Muscle of leg (tissue), 11 donors: ENCODE data around the gene PRPF8. TPM values are rescaled to one million over a fixed set of nuclear protein-coding genes. Genes with fewer than 3 reads are reported as not detected.
"Not testable (repeated sequence)": the region's sequence is repeated elsewhere in the genome, so short reads cannot be mapped to it uniquely, and the experiment has no call there.

Source experiments
- DNase-seq: peaks from one replicate; pipeline ENCODE4 v3.0.0; 2013
- H3K27ac ChIP-seq: one replicate; pipeline ENCODE4 v1.5.1; 2013; ENCODE audit warnings: mild to moderate bottlenecking, low read length, control low read depth
- H3K27me3 ChIP-seq: one replicate; pipeline ENCODE4 v1.6.1; 2013; ENCODE audit warnings: low read length; ENCODE audit not compliant: control insufficient read depth, insufficient read depth
- H3K36me3 ChIP-seq: one replicate; pipeline ENCODE4 v1.6.1; 2013; ENCODE audit warnings: low read length; ENCODE audit not compliant: control insufficient read depth, insufficient read depth
- H3K4me1 ChIP-seq: one replicate; pipeline ENCODE4 v1.6.1; 2013; ENCODE audit warnings: low read length; ENCODE audit not compliant: control insufficient read depth, insufficient read depth
- H3K4me3 ChIP-seq: one replicate; pipeline ENCODE4 v1.5.1; 2013; ENCODE audit warnings: low read length, control low read depth
- H3K9me3 ChIP-seq: replicated peaks from 2 replicates; pipeline ENCODE4 v1.6.1; 2013; ENCODE audit warnings: low read depth, low read length; ENCODE audit not compliant: control insufficient read depth
- WGBS: methylation state at CpG from one replicate; pipeline ENCODE4 v1.1.5; 2013; ENCODE audit warnings: missing lambda C conversion rate; ENCODE audit not compliant: insufficient coverage; 5-methylcytosine and 5-hydroxymethylcytosine counted together
- polyA plus RNA-seq, 8 donors: library from polyadenylated mRNA; unstranded; fragments of 120-200 nt; gene quantifications; one replicate each; pipeline versions ENCODE4 v1.2.1 to v1.2.3, GENCODE V29; 2013; ENCODE audit warnings: inconsistent platforms in 1 of 8, low replicate concordance in 1 of 8; ENCODE audit not compliant: insufficient read length in 8 of 8, insufficient read depth in 1 of 8
- total RNA-seq: library from RNA; stranded (reverse); fragments of 120-200 nt; gene quantifications from one replicate; pipeline ENCODE4 v1.2.4, GENCODE V29; 2013

PRPF8 gene
- total and polyA plus RNA-seq, 9 donors, result 99.0 to 237 (median 210) TPM

DNA sequence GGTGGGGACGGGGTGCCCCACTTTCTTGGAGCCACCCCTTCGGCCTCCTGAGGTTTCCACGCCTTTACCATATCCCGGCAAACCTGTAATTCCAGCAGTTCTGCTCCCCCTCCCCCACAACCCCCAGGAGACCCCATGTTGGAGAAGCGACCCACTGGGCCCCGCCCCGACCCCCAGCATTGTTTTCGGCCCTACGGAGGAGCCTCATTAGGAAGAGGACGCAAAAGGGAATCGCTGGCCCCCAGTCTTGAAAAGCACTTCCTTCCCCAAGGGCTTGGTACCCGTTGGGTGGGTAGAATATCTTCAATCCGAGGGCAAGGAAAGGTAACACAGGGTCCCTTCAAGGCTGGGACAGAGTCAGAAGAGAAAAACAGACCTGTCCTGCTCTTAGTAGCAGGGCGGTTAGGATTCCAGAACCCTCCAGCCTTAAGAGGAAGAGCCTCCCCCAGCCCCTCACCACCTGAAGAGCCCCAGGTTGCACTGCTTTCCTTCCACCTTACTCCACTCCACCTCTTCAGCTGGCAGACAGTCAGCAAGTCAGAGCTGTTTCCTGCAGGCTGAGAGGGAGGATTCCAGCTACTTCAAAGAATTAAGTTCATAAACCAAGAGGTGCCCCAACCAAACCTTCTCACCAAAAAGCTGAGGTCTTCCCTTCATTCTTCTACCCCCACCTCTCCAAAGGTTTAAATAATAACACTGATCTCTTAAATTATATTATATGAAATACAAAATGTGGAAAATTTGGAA, 26.3 kb upstream of the PRPF8 start:
- peaks cover 48% of the 10 kb centered on the region for H3K4me1 ChIP-seq
- H3K9me3 ChIP-seq, result no peaks in the 10 kb centered on the region
- no peak for DNase-seq
- peak overlapping the region; percentile 50 for H3K4me3 ChIP-seq
- H3K36me3 ChIP-seq, result peaks cover 35% of the 10 kb centered on the region
- H3K27ac ChIP-seq, result peak overlapping the region; percentile 45
- no peaks in the 10 kb centered on the region for H3K27me3 ChIP-seq
- WGBS, result 29% methylated on average over 5 of the region's 14 CpGs

DNA sequence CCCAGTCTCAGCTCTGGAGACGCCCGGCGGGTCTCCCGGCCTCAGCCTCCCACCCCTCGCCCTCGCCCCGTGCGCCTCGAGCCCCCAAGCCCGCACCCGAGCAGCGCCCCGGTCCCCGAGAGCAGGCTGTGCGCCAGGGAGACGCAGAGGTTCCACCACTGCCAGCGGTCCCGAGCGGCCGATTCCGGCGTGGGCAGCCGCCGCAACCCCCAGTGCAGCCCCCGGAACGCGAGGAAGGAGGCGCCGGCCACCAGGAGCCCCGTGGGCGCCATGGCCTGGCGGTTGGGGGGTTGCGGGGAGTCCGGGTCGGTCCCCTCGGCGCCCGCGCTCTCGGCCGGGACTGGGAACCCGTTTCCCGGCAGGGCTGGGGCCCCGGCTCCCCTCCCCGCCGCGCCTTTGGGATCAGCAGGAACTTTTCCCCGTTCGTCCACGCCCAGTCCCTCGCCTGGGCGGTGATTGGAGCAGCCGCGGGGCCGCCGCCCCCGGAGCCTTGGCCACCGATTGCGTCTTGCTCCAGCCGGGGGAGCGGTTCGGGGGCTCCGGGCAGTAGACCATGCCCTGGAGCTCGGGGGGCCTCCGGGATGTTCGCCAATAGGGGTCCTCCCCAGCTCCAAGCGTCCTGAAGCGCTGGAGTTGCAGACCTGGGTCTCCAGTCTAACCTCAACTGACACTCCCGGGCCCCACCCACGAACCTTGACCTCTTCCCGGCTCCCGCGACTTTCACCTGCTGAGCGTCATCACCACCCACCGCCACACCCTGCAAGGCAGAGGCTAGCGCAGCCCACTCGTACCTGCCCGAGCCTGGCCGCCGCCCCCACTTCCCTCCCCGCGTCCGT, 25.5 kb upstream of the PRPF8 start, which contains the start of gene TLCD2:
Gene TLCD2 (minus strand): TSS at position 407 of the 836 bp plus-strand sequence. CDS start 135 bp downstream, at position 272.
- peak within 1 kb of the TSS; percentile 50 for H3K4me3 ChIP-seq
- H3K27me3 ChIP-seq, result no peaks in the 10 kb centered on the region
- WGBS, result under 1% methylated on average over 83 of the region's 83 CpGs
- no peaks in the 10 kb centered on the region for H3K9me3 ChIP-seq
- H3K36me3 ChIP-seq, result peaks cover 35% of the 10 kb centered on the region
- peaks cover 46% of the 10 kb centered on the region for H3K4me1 ChIP-seq
- peak within 1 kb of the TSS; percentile 45 for H3K27ac ChIP-seq
- peak; percentile 81 for DNase-seq

DNA sequence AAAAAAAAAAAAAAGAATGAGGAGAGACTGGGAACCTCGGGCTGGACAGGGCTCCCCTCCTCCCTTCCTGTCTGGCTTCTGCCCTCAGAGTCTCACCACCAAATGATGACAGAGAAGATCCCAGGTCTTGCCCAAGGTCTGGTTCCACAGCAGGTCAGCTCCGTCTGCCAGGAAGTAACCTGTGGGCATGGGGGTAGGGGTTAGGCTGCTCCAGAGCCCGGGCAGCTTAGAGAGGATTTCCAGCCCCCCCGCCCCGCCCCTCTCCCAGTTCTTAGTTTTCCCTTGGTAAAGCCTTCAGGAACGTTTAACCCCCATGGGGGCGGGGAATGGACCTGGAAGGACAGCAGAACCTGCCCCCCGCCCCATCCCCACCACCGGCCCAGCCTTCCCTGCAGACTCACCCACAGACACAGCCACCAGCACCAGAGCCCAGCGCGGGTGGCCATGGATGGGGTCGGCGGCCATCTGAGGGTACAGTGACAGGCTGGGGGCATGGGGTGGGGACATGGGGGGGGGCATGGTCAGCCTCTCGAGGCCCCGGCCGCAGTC, 24.8 kb upstream of the PRPF8 start:
- Histone ChIP-seq H3K36me3 (peaks cover 35% of the 10 kb centered on the region), H3K27ac (no peak overlapping the region), H3K4me3 (peak overlapping the region; percentile 50), H3K9me3 (no peaks in the 10 kb centered on the region), H3K27me3 (no peaks in the 10 kb centered on the region), H3K4me1 (peaks cover 39% of the 10 kb centered on the region)
- DNase-seq, result no peak
- WGBS, result 0% methylated on average over 1 of the region's 16 CpGs

DNA sequence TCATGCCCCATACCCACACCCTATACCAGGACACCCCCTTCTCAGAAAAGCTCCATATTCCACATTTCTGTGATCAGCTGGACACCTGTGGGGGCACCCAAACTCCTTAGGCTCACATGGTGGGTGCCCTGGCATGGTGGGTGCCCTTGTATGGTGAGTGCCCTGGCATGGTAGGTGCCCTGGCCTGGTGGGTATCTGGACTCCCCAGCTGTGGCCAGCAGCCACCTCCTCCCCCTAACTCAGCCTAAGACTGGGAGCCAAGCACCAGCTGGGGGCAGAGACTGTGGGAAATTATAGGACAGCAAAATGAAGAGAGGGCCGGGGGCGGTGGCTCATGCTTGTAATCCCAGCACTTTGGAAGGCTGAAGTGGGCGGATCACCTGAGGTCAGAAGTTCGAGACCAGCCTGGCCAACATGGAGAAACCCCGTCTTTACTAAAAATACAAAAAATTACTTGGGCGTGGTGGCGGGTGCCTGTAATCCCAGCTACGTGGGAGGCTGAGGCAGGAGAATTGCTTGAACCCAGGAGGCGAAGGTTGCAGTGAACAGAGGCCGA, 24.2 kb upstream of the PRPF8 start:
- H3K9me3 ChIP-seq, DNase-seq, H3K27ac ChIP-seq, H3K4me3 ChIP-seq, H3K27me3 ChIP-seq: not testable (repeated sequence)
- H3K36me3 ChIP-seq, result peaks cover 31% of the 10 kb centered on the region
- H3K4me1 ChIP-seq, result peaks cover 33% of the 10 kb centered on the region
- whole genome bisulfite sequencing, result 81% methylated on average over 6 of the region's 10 CpGs

DNA sequence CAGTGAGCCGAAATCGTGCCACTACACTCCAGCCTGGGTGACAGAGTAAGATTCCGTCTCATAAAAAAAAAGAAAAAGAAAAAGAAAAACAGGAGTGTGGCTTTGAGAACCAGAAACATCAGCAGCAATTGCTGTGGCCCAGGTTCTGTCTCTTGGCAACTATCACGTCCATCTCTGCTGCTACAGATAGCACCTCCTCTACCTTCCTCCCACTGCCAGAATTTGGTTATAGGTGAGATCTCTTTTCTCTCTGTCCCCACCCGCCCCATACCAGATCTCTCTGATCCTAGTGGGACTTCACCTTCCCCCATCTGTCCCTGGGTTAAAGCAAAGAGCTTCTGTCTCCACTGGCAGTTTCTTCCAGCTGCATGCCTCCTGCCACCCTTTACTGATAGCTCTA, 22.4 kb upstream of the PRPF8 start:
- no peak overlapping the region for H3K27ac ChIP-seq
- no peak for DNase-seq
- H3K36me3 ChIP-seq, result peaks cover 13% of the 10 kb centered on the region
- no peak overlapping the region for H3K4me3 ChIP-seq
- no peaks in the 10 kb centered on the region for H3K27me3 ChIP-seq
- WGBS, result 100% methylated on average over 2 of the region's 5 CpGs
- peaks cover 18% of the 10 kb centered on the region for H3K4me1 ChIP-seq
- no peaks in the 10 kb centered on the region for H3K9me3 ChIP-seq

DNA sequence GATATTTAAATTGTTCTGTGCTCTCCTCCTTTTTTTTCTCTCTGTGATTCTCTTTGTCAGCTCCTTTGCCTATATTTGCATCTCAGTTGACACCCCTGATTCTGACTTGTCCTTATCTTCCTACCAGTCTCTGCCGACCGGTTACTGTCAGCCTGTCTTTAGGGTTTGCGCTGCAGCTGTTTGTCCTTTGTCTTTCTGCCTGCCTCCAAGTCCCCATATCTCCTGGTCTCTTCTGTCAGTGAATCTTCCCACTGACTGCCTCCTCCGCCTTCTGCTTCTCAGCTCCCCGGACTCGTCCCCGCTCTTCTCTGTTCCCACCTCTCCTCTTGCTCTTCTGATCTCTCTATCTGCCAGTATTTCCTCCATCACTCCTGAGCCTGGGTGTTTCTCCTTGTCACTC, 20.3 kb upstream of the PRPF8 start:
- H3K9me3 ChIP-seq, result no peaks in the 10 kb centered on the region
- peaks cover 3% of the 10 kb centered on the region for H3K36me3 ChIP-seq
- peaks cover 9% of the 10 kb centered on the region for H3K4me1 ChIP-seq
- no peaks in the 10 kb centered on the region for H3K27me3 ChIP-seq
- H3K27ac ChIP-seq, result no peak overlapping the region
- 77% methylated on average over 7 of the region's 7 CpGs for WGBS
- H3K4me3 ChIP-seq, result no peak overlapping the region
- DNase-seq, result no peak

DNA sequence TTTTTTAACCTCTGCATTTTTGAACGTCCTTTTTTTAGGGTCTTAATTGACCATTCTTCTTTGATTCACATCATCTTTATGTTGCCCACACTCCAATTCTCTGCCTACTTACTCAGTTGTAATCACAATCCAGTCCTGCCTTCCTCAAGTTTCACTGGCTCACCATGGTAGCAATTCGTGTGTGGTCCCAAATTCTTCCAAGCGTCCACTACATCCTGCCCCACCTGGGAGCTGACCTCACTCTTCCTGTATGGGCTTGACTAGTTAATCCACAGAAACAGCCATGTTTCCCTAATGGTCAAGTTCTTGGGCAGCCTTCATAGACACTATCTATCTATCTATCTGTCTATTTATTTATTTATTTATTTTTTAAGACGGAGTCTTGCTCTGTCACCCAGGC, 18.4 kb upstream of the PRPF8 start:
- no peak overlapping the region for H3K27ac ChIP-seq
- no peak for DNase-seq
- WGBS, result 18% methylated on average over 2 of the region's 4 CpGs
- no peak overlapping the region for H3K4me3 ChIP-seq
- H3K27me3 ChIP-seq, result no peaks in the 10 kb centered on the region
- peaks cover 3% of the 10 kb centered on the region for H3K36me3 ChIP-seq
- no peaks in the 10 kb centered on the region for H3K4me1 ChIP-seq
- H3K9me3 ChIP-seq, result no peaks in the 10 kb centered on the region

DNA sequence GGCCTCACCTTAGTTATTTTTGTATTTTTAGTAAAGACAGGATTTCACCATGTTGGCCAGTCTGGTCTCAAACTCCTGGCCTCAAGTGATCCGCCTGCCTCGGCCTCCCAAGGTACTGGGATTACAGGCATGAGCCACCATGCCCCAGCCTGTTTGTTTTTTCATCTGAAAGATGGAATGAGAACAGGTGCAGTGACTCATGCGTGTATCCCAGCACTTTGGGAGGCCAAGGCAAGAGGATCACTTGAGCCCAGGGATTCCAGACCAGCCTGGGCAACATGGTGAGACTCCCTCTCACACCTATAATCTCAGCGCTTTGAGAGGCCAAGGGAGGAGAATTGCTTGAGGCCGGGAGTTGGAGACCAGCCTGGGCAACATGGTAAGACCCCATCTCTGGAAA, 15.2 kb upstream of the PRPF8 start:
- no CpG with 5 or more reads among the region's 5 CpGs for WGBS
- H3K4me1 ChIP-seq, H3K9me3 ChIP-seq, DNase-seq, H3K27ac ChIP-seq, H3K27me3 ChIP-seq, H3K4me3 ChIP-seq, H3K36me3 ChIP-seq: not testable (repeated sequence)

DNA sequence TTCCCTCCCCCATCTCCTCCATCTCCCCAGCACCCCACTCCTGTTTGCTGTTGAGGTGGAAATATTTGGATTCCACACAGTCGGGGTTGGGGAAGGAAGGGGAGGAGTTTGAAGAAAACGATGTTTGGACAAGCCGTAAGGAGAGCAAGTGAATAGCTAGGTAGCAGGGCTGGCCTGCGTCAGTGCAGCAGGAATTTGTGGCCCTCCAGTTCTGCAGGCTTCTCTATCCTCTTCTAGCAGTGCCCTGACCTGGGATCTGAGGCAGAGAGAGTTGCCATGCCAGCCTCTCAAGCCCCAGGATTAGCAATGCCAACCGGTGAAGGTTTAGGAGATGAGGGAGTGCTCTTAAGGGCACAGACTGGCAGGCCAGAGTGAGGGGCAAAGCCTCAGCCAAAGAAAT, 13.0 kb upstream of the PRPF8 start:
- Histone ChIP-seq H3K4me3 (no peak overlapping the region), H3K36me3 (no peaks in the 10 kb centered on the region), H3K4me1 (no peaks in the 10 kb centered on the region), H3K9me3 (no peaks in the 10 kb centered on the region), H3K27ac (no peak overlapping the region), H3K27me3 (no peaks in the 10 kb centered on the region)
- no peak for DNase-seq
- WGBS, result 33% methylated on average over 3 of the region's 5 CpGs

DNA sequence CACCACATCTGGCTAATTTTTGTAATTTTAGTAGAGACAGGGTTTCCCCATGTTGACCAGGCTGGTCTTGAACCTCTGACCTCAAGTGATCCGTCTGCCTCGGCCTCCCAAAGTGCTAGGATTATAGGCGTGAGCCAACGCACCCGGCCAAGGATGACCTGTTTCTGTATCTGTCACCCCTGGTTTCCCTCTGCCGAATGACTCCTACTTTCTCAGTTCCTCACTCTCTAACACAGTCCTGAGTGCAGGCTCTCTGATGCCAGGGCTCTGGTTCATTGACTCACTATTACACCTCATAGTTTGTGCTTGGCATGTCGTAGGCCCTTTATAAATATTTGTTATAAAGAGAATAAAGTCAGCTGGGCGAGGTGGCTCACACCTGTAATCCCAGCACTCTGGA, 10.7 kb upstream of the PRPF8 start:
- WGBS, result 90% methylated on average over 6 of the region's 8 CpGs
- Histone ChIP-seq H3K27ac (no peak overlapping the region), H3K4me1 (no peaks in the 10 kb centered on the region), H3K36me3 (no peaks in the 10 kb centered on the region), H3K9me3 (no peaks in the 10 kb centered on the region), H3K4me3 (no peak overlapping the region), H3K27me3 (no peaks in the 10 kb centered on the region)
- DNase-seq, result no peak
